Suprapubic skin (tissue), 4 donors: ENCODE measurements around the gene MYO18B. TPM values are rescaled to one million over a fixed set of nuclear protein-coding genes. Genes with fewer than 3 reads are reported as not detected.

Experiments used
- DNase-seq, 2 donors: peaks; one replicate each; pipeline ENCODE4 v3.0.0-alpha.2; 2019; ENCODE audit warnings: low spot score in 2 of 2
- H3K27ac ChIP-seq: fragments of 200-600 bp; sonication (generic); one replicate; pipeline ENCODE4 v1.5.1; 2019
- H3K27me3 ChIP-seq: fragments of 200-600 bp; sonication (generic); one replicate; pipeline ENCODE4 v1.5.1; 2019
- H3K36me3 ChIP-seq: fragments of 200-600 bp; sonication (generic); one replicate; pipeline ENCODE4 v1.5.1; 2019
- H3K4me1 ChIP-seq: fragments of 200-600 bp; sonication (generic); one replicate; pipeline ENCODE4 v1.5.1; 2019
- H3K4me3 ChIP-seq: fragments of 200-600 bp; sonication (generic); one replicate; pipeline ENCODE4 v1.5.1; 2019; ENCODE audit warnings: mild to moderate bottlenecking
- H3K9me3 ChIP-seq: fragments of 200-600 bp; sonication (generic); one replicate; pipeline ENCODE4 v1.5.1; 2019
- EP300 ChIP-seq: sonication (generic); formaldehyde crosslinking; IDR thresholded peaks from one replicate; pipeline ENCODE4 v1.6.1; 2017; ENCODE audit warnings: antibody characterized with exemption
- POLR2A ChIP-seq, 2 donors: fragments of 450-650 bp; IDR thresholded peaks; one replicate each; pipeline ENCODE4 v1.6.1; 2017; ENCODE audit warnings: antibody characterized with exemption in 2 of 2, mild to moderate bottlenecking in 2 of 2, moderate library complexity in 2 of 2
- POLR2AphosphoS5 ChIP-seq, 3 donors: sonication (generic); formaldehyde crosslinking; IDR thresholded peaks; one replicate each; pipeline ENCODE4 v1.6.1; 2017; ENCODE audit warnings: antibody characterized with exemption in 3 of 3
- WGBS: methylation state at CpG from one replicate; pipeline ENCODE4 v1.1.5; 2018; 5-methylcytosine and 5-hydroxymethylcytosine counted together
- total RNA-seq, 4 donors: library from RNA; depleted of rRNA; stranded (reverse); fragments of >200 nt; gene quantifications; one replicate each; pipeline ENCODE4 v1.1.0, GENCODE V29; 2016
- TF ChIP-seq, protein P1 (sequence below), 2 donors: fragments of 200-600 bp in 1 of 2; fragments of 450-650 bp in 1 of 2; sonication (generic) in 1 of 2; IDR thresholded peaks; one replicate each; pipeline ENCODE4 v1.5.1; 2016 to 2019; ENCODE audit warnings: antibody characterized with exemption in 2 of 2, mild to moderate bottlenecking in 1 of 2, moderate library complexity in 1 of 2

The MYO18B gene
- total RNA-seq, 4 donors from 2014 or later: 1.2 to 3.2 (median 1.7) TPM

DNA sequence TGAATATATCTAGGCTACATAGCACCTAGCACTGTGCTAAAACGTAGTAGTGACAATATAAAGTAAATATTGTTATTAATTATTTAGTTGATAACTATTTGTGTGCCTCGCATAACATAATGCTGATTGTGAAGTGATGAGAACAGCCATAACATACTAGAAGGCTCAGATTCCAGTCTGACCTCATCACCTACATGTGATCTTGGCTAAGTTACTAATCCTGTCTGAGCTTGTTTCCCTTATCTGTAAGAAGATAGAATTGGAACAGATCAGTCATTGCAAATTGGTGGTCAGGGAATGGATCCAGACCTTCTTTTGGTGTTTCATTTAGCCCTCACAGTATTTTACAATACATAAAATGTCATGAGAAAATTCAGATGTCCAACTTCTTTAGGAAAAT, 323.9 kb downstream of the MYO18B start:
- TF ChIP-seq POLR2A (IDR thresholded peaks at IDR 0.05) (no peak), EP300 (no peak), POLR2AphosphoS5 (IDR thresholded peaks at IDR 0.05) (no peak)
- TF ChIP-seq, protein P1, sequence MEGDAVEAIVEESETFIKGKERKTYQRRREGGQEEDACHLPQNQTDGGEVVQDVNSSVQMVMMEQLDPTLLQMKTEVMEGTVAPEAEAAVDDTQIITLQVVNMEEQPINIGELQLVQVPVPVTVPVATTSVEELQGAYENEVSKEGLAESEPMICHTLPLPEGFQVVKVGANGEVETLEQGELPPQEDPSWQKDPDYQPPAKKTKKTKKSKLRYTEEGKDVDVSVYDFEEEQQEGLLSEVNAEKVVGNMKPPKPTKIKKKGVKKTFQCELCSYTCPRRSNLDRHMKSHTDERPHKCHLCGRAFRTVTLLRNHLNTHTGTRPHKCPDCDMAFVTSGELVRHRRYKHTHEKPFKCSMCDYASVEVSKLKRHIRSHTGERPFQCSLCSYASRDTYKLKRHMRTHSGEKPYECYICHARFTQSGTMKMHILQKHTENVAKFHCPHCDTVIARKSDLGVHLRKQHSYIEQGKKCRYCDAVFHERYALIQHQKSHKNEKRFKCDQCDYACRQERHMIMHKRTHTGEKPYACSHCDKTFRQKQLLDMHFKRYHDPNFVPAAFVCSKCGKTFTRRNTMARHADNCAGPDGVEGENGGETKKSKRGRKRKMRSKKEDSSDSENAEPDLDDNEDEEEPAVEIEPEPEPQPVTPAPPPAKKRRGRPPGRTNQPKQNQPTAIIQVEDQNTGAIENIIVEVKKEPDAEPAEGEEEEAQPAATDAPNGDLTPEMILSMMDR (IDR thresholded peaks at IDR 0.05): no peak
- H3K36me3 ChIP-seq: no peaks in the 10 kb centered on the region
- H3K27me3 ChIP-seq: peaks cover 9% of the 10 kb centered on the region
- H3K4me3 ChIP-seq: no peak overlapping the region
- H3K4me1 ChIP-seq: no peaks in the 10 kb centered on the region
- H3K27ac ChIP-seq: no peak overlapping the region
- no peaks in the 10 kb centered on the region for H3K9me3 ChIP-seq
- DNase-seq: no peak
- WGBS: 43% methylated on average over 2 of the region's 2 CpGs

GRCh38 chr22:26066534-26066933, 324.5 kb downstream of the MYO18B start:
- whole genome bisulfite sequencing: 9% methylated on average over 6 of the region's 6 CpGs
- no peaks in the 10 kb centered on the region for H3K36me3 ChIP-seq
- no peak overlapping the region for H3K4me3 ChIP-seq
- TF ChIP-seq EP300: no peak
- no peak for TF ChIP-seq POLR2AphosphoS5 (IDR thresholded peaks at IDR 0.05)
- no peak for TF ChIP-seq POLR2A (IDR thresholded peaks at IDR 0.05)
- TF ChIP-seq, protein P1 (IDR thresholded peaks at IDR 0.05): no peak
- no peak overlapping the region for H3K27ac ChIP-seq
- DNase-seq: no peak
- no peaks in the 10 kb centered on the region for H3K9me3 ChIP-seq
- H3K4me1 ChIP-seq: no peaks in the 10 kb centered on the region
- H3K27me3 ChIP-seq: peaks cover 9% of the 10 kb centered on the region

GRCh38 chr22:26068571-26068970, 326.6 kb downstream of the MYO18B start:
- Histone ChIP-seq H3K27me3 (peaks cover 5% of the 10 kb centered on the region), H3K9me3 (no peaks in the 10 kb centered on the region), H3K27ac (no peak overlapping the region), H3K4me3 (no peak overlapping the region), H3K4me1 (no peaks in the 10 kb centered on the region), H3K36me3 (no peaks in the 10 kb centered on the region)
- no peak for DNase-seq
- 26% methylated on average over 3 of the region's 3 CpGs for WGBS
- TF ChIP-seq POLR2A (IDR thresholded peaks at IDR 0.05): no peak

DNA sequence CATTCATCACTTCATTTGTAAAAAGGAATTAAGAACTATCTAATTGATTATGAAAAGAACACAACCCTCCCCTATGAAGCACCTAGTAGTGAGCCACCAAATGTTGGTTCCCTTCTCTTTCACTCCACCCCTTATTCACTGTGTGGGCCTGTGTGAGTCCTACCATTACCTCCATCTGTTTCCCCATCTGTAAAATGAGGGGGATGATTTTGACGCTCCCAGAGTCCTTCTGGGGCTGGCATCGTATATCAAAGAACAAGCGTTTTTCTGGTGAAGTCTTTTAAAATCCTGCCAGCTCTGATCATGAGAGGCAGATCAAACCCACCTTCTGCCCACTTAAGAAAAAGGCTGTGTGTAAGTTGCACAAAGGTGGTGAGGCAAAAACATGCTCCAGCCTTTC, 330.6 kb downstream of the MYO18B start:
- H3K27ac ChIP-seq: no peak overlapping the region
- 46% methylated on average over 3 of the region's 3 CpGs for WGBS
- H3K4me3 ChIP-seq: no peak overlapping the region
- H3K4me1 ChIP-seq: no peaks in the 10 kb centered on the region
- H3K27me3 ChIP-seq: peaks cover 19% of the 10 kb centered on the region
- TF ChIP-seq, protein P1 (IDR thresholded peaks at IDR 0.05): no peak
- TF ChIP-seq POLR2A (IDR thresholded peaks at IDR 0.05) (no peak), POLR2AphosphoS5 (IDR thresholded peaks at IDR 0.05) (no peak), EP300 (no peak)
- DNase-seq: no peak
- no peaks in the 10 kb centered on the region for H3K36me3 ChIP-seq
- no peaks in the 10 kb centered on the region for H3K9me3 ChIP-seq

- Histone ChIP-seq H3K9me3 (no peaks in the 10 kb centered on the region), H3K27ac (no peak overlapping the region), H3K27me3 (peaks cover 19% of the 10 kb centered on the region), H3K36me3 (no peaks in the 10 kb centered on the region), H3K4me3 (no peak overlapping the region), H3K4me1 (no peaks in the 10 kb centered on the region)
- 65% methylated on average over 1 of the region's 1 CpG for WGBS
- no peak for TF ChIP-seq POLR2AphosphoS5 (IDR thresholded peaks at IDR 0.05)
- TF ChIP-seq, protein P1 (IDR thresholded peaks at IDR 0.05): no peak
- no peak for TF ChIP-seq EP300
- TF ChIP-seq POLR2A (IDR thresholded peaks at IDR 0.05): no peak
- no peak for DNase-seq
Observed at GRCh38 chr22:26075251-26075650, 333.3 kb downstream of the MYO18B start.

GRCh38 chr22:26079009-26079408, 337.0 kb downstream of the MYO18B start:
- TF ChIP-seq POLR2AphosphoS5 (IDR thresholded peaks at IDR 0.05) (no peak), POLR2A (IDR thresholded peaks at IDR 0.05) (no peak), EP300 (no peak)
- TF ChIP-seq, protein P1 (IDR thresholded peaks at IDR 0.05): no peak
- no peaks in the 10 kb centered on the region for H3K36me3 ChIP-seq
- H3K9me3 ChIP-seq: no peaks in the 10 kb centered on the region
- no peak for DNase-seq
- WGBS: 57% methylated on average over 4 of the region's 4 CpGs
- no peak overlapping the region for H3K27ac ChIP-seq
- peaks cover 27% of the 10 kb centered on the region for H3K27me3 ChIP-seq
- H3K4me3 ChIP-seq: no peak overlapping the region
- H3K4me1 ChIP-seq: no peaks in the 10 kb centered on the region
